DOHH2 (cell line): ENCODE results near the gene TLR5.

ENCODE experiments used
- EZH2phosphoT487 ChIP-seq: fragments of 200-600 bp; sonication (generic); IDR thresholded peaks from 2 replicates; pipeline ENCODE4 v1.6.1; 2017; ENCODE audit warnings: borderline replicate concordance, mild to moderate bottlenecking, antibody characterized with exemption, low read length, moderate library complexity, mixed read lengths
- TF ChIP-seq, protein P1 (sequence below): fragments of 200-600 bp; sonication (generic); IDR thresholded peaks from one replicate; pipeline ENCODE4 v1.5.1; 2014; ENCODE audit warnings: antibody characterized with exemption, mild to moderate bottlenecking, low read depth, low read length; ENCODE audit not compliant: poor library complexity, severe bottlenecking

DNA sequence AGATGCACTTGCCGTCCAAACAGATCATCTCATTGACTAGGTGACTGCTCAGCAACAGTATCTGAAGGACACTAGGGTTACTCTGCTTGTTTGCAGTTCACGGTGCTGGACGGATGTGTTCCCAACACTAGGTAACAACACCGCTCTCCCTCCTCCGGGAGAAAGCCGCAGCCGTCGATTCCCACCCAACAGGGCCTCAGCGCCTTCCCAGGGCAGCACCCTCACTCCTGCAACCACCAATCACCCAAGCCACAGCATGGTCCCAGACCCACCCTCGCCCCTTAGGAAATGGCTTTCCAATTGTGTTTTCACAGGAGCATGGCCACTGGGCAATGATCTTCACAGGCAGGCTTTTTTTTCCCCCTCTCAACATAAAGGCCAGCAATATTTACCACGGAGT, 779 bp downstream of the TLR5 start:
- TF ChIP-seq, protein P1, sequence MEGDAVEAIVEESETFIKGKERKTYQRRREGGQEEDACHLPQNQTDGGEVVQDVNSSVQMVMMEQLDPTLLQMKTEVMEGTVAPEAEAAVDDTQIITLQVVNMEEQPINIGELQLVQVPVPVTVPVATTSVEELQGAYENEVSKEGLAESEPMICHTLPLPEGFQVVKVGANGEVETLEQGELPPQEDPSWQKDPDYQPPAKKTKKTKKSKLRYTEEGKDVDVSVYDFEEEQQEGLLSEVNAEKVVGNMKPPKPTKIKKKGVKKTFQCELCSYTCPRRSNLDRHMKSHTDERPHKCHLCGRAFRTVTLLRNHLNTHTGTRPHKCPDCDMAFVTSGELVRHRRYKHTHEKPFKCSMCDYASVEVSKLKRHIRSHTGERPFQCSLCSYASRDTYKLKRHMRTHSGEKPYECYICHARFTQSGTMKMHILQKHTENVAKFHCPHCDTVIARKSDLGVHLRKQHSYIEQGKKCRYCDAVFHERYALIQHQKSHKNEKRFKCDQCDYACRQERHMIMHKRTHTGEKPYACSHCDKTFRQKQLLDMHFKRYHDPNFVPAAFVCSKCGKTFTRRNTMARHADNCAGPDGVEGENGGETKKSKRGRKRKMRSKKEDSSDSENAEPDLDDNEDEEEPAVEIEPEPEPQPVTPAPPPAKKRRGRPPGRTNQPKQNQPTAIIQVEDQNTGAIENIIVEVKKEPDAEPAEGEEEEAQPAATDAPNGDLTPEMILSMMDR, result no peak
- TF ChIP-seq EZH2phosphoT487, result no peak
